Measurements from ENCODE around the gene SCFD2. TPM values are rescaled to one million over a fixed set of nuclear protein-coding genes. Genes with fewer than 3 reads are reported as not detected.

The SCFD2 gene
- total and polyA plus RNA-seq, 2 of the 8 experiments (the other 6 are each of a cell fraction or from before 2014, with no cell fraction given): 6.2 to 10.2 TPM

DNA sequence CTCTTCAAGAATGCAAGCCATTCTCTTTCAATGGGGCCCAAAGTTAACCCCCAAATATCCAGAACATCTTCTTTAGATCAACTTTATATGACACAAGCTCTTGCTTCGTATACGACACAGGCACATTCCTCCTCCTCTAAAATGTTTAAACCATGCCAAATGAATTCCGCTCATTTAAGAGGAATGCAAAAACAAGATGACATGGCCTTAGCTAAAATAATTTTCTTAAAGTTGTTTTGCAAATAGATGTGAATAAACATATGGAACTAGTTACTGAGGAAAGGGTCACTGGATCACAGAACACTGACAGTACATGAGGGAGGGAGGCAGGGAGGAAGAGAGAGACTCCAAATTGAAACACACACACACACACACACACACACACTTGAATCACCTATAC is 406.3 kb downstream of the SCFD2 start:
- DNase-seq (ENCODE audit: low read depth in 1 of 2, low spot score in 2 of 2) (no peak), FAIRE-seq (no peak)
- Histone ChIP-seq H3K23me2 (ENCODE audit: low read depth, low read length) (no peaks in the 10 kb centered on the region), H4K20me1 (replicated peaks in 1 of 2; ENCODE audit: control insufficient read depth in 1 of 2, insufficient read depth in 2 of 2, low read length in 2 of 2) (no peaks in the 10 kb centered on the region), H2BK20ac (ENCODE audit: low read length) (no peak overlapping the region), H3K4ac (replicated peaks; ENCODE audit: insufficient read length, low read depth, low read length) (no peak overlapping the region), H3K27me3 (replicated peaks in 1 of 4; ENCODE audit: control insufficient read depth in 3 of 4, extremely low read depth in 1 of 4, insufficient read depth in 3 of 4, low read length in 3 of 4) (no peaks in the 10 kb centered on the region), H3K4me2 (ENCODE audit: insufficient read depth in 1 of 2, low read depth in 2 of 2, low read length in 2 of 2) (no peak overlapping the region), H3K18ac (ENCODE audit: extremely low read depth, low read length) (no peak overlapping the region), H3K9ac (replicated peaks in 1 of 4; ENCODE audit: extremely low read depth in 1 of 4, low read depth in 3 of 4, low read length in 3 of 4) (no peak overlapping the region), H2BK120ac (replicated peaks; ENCODE audit: low read depth, low read length) (no peak overlapping the region), H3K14ac (ENCODE audit: insufficient read length) (no peak overlapping the region), H3K4me3 (ENCODE audit: extremely low read depth in 1 of 4, insufficient read depth in 2 of 4, low read depth in 3 of 4, low read length in 4 of 4) (no peak overlapping the region), H3K9me3 (ENCODE audit: insufficient read depth in 2 of 2, low read depth in 1 of 2, low read length in 1 of 2) (no peaks in the 10 kb centered on the region), H3K79me2 (ENCODE audit: control insufficient read depth in 1 of 2, insufficient read depth in 2 of 2, low read length in 2 of 2) (no peaks in the 10 kb centered on the region), H4K5ac (ENCODE audit: insufficient read length, low read depth, low read length) (no peak overlapping the region), H3K27ac (ENCODE audit: low read depth, low read length) (no peak overlapping the region), H2AFZ (ENCODE audit: low read length) (no peak overlapping the region), H3K23ac (ENCODE audit: insufficient read length) (no peak overlapping the region), H3K36me3 (ENCODE audit: control insufficient read depth in 2 of 4, insufficient read depth in 4 of 4, low read length in 3 of 4) (no peaks in the 10 kb centered on the region), H4K91ac (replicated peaks; ENCODE audit: insufficient read length, low read length) (no peak overlapping the region), H4K8ac (ENCODE audit: extremely low read depth, insufficient read depth, low read length) (no peak overlapping the region), H2AK5ac (ENCODE audit: low read depth, low read length) (no peak overlapping the region), H3K79me1 (ENCODE audit: low read depth, low read length) (no peaks in the 10 kb centered on the region), H3K4me1 (replicated peaks in 1 of 4; ENCODE audit: control insufficient read depth in 3 of 4, insufficient read depth in 4 of 4, low read length in 3 of 4) (peaks cover 0 to 10% (median 3%) of the 10 kb centered on the region in 4 experiments; a peak in 3 of 7 replicates), H2BK5ac (ENCODE audit: low read depth, low read length) (no peak overlapping the region), H2BK15ac (ENCODE audit: low read length) (no peak overlapping the region), H3K56ac (replicated peaks; ENCODE audit: insufficient read length, low read depth, low read length) (no peak overlapping the region), H2BK12ac (ENCODE audit: low read depth, low read length) (no peak overlapping the region)
- WGBS, 2 experiments (ENCODE audit: extremely low coverage in 1 of 2, insufficient coverage in 1 of 2, insufficient read length in 1 of 2, insufficient replicate concordance in 2 of 2, low coverage in 1 of 2, low lambda C conversion rate in 2 of 2, missing lambda C conversion rate in 1 of 2): 95% methylated on average over 3 of the region's 3 CpGs; no CpG with 5 or more reads in 1 of the 2 experiments
- CTCF ChIA-PET (ENCODE audit: partially characterized antibody): no interaction called here
- POLR2A ChIA-PET (ENCODE audit: partially characterized antibody): no interaction called here
- TF ChIP-seq, protein P1, sequence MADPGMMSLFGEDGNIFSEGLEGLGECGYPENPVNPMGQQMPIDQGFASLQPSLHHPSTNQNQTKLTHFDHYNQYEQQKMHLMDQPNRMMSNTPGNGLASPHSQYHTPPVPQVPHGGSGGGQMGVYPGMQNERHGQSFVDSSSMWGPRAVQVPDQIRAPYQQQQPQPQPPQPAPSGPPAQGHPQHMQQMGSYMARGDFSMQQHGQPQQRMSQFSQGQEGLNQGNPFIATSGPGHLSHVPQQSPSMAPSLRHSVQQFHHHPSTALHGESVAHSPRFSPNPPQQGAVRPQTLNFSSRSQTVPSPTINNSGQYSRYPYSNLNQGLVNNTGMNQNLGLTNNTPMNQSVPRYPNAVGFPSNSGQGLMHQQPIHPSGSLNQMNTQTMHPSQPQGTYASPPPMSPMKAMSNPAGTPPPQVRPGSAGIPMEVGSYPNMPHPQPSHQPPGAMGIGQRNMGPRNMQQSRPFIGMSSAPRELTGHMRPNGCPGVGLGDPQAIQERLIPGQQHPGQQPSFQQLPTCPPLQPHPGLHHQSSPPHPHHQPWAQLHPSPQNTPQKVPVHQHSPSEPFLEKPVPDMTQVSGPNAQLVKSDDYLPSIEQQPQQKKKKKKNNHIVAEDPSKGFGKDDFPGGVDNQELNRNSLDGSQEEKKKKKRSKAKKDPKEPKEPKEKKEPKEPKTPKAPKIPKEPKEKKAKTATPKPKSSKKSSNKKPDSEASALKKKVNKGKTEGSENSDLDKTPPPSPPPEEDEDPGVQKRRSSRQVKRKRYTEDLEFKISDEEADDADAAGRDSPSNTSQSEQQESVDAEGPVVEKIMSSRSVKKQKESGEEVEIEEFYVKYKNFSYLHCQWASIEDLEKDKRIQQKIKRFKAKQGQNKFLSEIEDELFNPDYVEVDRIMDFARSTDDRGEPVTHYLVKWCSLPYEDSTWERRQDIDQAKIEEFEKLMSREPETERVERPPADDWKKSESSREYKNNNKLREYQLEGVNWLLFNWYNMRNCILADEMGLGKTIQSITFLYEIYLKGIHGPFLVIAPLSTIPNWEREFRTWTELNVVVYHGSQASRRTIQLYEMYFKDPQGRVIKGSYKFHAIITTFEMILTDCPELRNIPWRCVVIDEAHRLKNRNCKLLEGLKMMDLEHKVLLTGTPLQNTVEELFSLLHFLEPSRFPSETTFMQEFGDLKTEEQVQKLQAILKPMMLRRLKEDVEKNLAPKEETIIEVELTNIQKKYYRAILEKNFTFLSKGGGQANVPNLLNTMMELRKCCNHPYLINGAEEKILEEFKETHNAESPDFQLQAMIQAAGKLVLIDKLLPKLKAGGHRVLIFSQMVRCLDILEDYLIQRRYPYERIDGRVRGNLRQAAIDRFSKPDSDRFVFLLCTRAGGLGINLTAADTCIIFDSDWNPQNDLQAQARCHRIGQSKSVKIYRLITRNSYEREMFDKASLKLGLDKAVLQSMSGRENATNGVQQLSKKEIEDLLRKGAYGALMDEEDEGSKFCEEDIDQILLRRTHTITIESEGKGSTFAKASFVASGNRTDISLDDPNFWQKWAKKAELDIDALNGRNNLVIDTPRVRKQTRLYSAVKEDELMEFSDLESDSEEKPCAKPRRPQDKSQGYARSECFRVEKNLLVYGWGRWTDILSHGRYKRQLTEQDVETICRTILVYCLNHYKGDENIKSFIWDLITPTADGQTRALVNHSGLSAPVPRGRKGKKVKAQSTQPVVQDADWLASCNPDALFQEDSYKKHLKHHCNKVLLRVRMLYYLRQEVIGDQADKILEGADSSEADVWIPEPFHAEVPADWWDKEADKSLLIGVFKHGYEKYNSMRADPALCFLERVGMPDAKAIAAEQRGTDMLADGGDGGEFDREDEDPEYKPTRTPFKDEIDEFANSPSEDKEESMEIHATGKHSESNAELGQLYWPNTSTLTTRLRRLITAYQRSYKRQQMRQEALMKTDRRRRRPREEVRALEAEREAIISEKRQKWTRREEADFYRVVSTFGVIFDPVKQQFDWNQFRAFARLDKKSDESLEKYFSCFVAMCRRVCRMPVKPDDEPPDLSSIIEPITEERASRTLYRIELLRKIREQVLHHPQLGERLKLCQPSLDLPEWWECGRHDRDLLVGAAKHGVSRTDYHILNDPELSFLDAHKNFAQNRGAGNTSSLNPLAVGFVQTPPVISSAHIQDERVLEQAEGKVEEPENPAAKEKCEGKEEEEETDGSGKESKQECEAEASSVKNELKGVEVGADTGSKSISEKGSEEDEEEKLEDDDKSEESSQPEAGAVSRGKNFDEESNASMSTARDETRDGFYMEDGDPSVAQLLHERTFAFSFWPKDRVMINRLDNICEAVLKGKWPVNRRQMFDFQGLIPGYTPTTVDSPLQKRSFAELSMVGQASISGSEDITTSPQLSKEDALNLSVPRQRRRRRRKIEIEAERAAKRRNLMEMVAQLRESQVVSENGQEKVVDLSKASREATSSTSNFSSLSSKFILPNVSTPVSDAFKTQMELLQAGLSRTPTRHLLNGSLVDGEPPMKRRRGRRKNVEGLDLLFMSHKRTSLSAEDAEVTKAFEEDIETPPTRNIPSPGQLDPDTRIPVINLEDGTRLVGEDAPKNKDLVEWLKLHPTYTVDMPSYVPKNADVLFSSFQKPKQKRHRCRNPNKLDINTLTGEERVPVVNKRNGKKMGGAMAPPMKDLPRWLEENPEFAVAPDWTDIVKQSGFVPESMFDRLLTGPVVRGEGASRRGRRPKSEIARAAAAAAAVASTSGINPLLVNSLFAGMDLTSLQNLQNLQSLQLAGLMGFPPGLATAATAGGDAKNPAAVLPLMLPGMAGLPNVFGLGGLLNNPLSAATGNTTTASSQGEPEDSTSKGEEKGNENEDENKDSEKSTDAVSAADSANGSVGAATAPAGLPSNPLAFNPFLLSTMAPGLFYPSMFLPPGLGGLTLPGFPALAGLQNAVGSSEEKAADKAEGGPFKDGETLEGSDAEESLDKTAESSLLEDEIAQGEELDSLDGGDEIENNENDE (IDR thresholded peaks at IDR 0.05; ENCODE audit: insufficient replicate concordance, low read length): no peak

All from H1 (cell line).